ENCODE data around the gene NKX2-4.

- TF ChIP-seq CTCF (IDR thresholded peaks at IDR 0.05) (no peak), RARB (CRISPR knock-in tag; IDR thresholded peaks at IDR 0.05) (no peak), BCL3 (IDR thresholded peaks at IDR 0.05) (no peak)
Observed at GRCh38 chr20:21396599-21397340, 556 bp downstream of the NKX2-4 start.

All from A549 (cell line).